Endodermal cell (in vitro differentiated cells): ENCODE data around the gene GATB. TPM values are rescaled to one million over a fixed set of nuclear protein-coding genes. Genes with fewer than 3 reads are reported as not detected.

Experiments
- DNase-seq: peaks from one replicate; pipeline ENCODE4 v3.0.0-alpha.2; 2017
- H3K27ac ChIP-seq: 2 replicates; pipeline ENCODE4 v1.5.1; 2013; ENCODE audit warnings: mild to moderate bottlenecking, low read depth, low read length, moderate library complexity
- H3K27me3 ChIP-seq: 2 replicates; pipeline ENCODE4 v1.6.1; 2013; ENCODE audit warnings: mild to moderate bottlenecking, low read length, moderate library complexity; ENCODE audit not compliant: insufficient read depth, control insufficient read depth, poor library complexity, severe bottlenecking
- H3K36me3 ChIP-seq: 2 replicates; pipeline ENCODE4 v1.7.0; 2013; ENCODE audit warnings: mild to moderate bottlenecking, low read length, moderate library complexity; ENCODE audit not compliant: control insufficient read depth, insufficient read depth
- H3K4me1 ChIP-seq: one replicate; pipeline ENCODE4 v1.7.0; 2013; ENCODE audit warnings: low read length; ENCODE audit not compliant: control insufficient read depth, insufficient read depth
- H3K4me3 ChIP-seq: 2 replicates; pipeline ENCODE4 v1.5.1; 2013; ENCODE audit warnings: mild to moderate bottlenecking, low read length, moderate library complexity
- H3K9ac ChIP-seq: 2 replicates; pipeline ENCODE4 v1.6.1; 2013; ENCODE audit warnings: mild to moderate bottlenecking, low read length, moderate library complexity; ENCODE audit not compliant: poor library complexity, severe bottlenecking; ENCODE audit errors: extremely low read depth
- H3K9me3 ChIP-seq: 2 replicates; pipeline ENCODE4 v1.6.1; 2013; ENCODE audit warnings: mild to moderate bottlenecking, low read length, moderate library complexity; ENCODE audit not compliant: control insufficient read depth
- H3K27ac Mint-ChIP-seq: 2 replicates; pipeline ENCODE4 v1.8.0; 2020; ENCODE audit warnings: mixed read lengths
- H3K27me3 Mint-ChIP-seq: 2 replicates; pipeline ENCODE4 v1.8.0; 2021; ENCODE audit warnings: mild to moderate bottlenecking, mixed read lengths; ENCODE audit not compliant: insufficient read depth
- H3K36me3 Mint-ChIP-seq: 2 replicates; pipeline ENCODE4 v1.8.0; 2020; ENCODE audit warnings: low read depth, mixed read lengths
- H3K4me1 Mint-ChIP-seq: 2 replicates; pipeline ENCODE4 v1.8.0; 2020; ENCODE audit warnings: mixed read lengths
- H3K4me3 Mint-ChIP-seq: 2 replicates; pipeline ENCODE4 v1.8.0; 2020; ENCODE audit warnings: mild to moderate bottlenecking, moderate library complexity, mixed read lengths
- H3K9me3 Mint-ChIP-seq: 2 replicates; pipeline ENCODE4 v1.8.0; 2020; ENCODE audit warnings: mild to moderate bottlenecking, mixed read lengths
- WGBS, 2 experiments: methylation state at CpG; one replicate each; pipeline versions ENCODE4 v1.1.5 to v1.1.7; 2013; ENCODE audit warnings: missing lambda C conversion rate in 2 of 2, mixed read lengths in 1 of 2; ENCODE audit not compliant: insufficient coverage in 1 of 2, insufficient read length in 1 of 2; 5-methylcytosine and 5-hydroxymethylcytosine counted together
- total RNA-seq, 2 donors: library from RNA; stranded (reverse); fragmentation: NEBNext Ultra II Directional in 1 of 2; extraction: Animal tissue kit (Norgen Biotek cat#: 25700) in 1 of 2; gene quantifications; 2 replicates in 1 of 2; 3 replicates in 1 of 2; pipeline ENCODE4 v1.2.1, GENCODE V29; 2021
- TF ChIP-seq, protein P1 (sequence below): fragments of 200-600 bp; sonication (generic); conservative IDR thresholded peaks from 2 replicates; pipeline ENCODE4 v1.5.0; 2021; ENCODE audit warnings: antibody characterized with exemption, mild to moderate bottlenecking

Gene GATB
- total RNA-seq, 2 donors from 2014 or later, result 18.3 to 20.5 TPM

DNA sequence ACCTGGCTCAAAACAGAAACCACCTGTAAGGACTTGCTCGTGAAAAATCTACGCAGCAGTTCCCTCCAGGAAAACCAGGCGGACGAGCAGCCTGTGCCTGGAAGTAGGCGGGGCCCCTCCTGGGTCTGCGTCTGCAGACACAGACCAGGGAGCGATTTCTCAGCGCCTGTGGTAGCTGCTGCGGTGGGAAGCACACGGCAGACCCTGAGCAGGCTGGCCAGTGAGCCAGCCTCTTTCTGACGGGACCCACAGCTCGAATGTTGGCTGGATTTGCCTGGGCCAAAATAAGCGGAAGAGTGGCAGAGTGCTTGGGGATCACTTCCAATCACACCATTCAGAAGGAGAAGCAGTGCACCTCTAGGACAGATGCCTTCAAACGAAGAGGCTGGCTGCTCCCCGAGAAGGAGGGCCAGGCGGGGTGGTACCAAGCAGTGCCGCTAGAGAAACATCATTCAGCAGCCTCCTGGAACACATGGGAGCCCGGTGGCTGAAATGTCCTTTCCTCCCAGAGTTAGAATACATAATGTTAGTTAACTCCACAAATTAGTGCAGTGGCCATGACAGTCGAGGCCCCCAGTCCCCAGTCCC lies 85.9 kb downstream of the GATB start:
- WGBS, 2 experiments, result 75 to 80% methylated on average over 14 to 19 of the region's 19 CpGs
- peaks cover 8% of the 10 kb centered on the region for H3K36me3 Mint-ChIP-seq
- H3K36me3 ChIP-seq, result no peaks in the 10 kb centered on the region
- H3K9ac ChIP-seq, result no peak overlapping the region
- H3K27me3 Mint-ChIP-seq, result no peaks in the 10 kb centered on the region
- DNase-seq, result peak; percentile 88
- peaks cover 22% of the 10 kb centered on the region for H3K4me1 Mint-ChIP-seq
- no peaks in the 10 kb centered on the region for H3K27me3 ChIP-seq
- H3K9me3 ChIP-seq, result no peaks in the 10 kb centered on the region
- TF ChIP-seq, protein P1, sequence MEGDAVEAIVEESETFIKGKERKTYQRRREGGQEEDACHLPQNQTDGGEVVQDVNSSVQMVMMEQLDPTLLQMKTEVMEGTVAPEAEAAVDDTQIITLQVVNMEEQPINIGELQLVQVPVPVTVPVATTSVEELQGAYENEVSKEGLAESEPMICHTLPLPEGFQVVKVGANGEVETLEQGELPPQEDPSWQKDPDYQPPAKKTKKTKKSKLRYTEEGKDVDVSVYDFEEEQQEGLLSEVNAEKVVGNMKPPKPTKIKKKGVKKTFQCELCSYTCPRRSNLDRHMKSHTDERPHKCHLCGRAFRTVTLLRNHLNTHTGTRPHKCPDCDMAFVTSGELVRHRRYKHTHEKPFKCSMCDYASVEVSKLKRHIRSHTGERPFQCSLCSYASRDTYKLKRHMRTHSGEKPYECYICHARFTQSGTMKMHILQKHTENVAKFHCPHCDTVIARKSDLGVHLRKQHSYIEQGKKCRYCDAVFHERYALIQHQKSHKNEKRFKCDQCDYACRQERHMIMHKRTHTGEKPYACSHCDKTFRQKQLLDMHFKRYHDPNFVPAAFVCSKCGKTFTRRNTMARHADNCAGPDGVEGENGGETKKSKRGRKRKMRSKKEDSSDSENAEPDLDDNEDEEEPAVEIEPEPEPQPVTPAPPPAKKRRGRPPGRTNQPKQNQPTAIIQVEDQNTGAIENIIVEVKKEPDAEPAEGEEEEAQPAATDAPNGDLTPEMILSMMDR, result peak; percentile 34
- H3K27ac Mint-ChIP-seq, result peak overlapping the region; percentile 67
- no peak overlapping the region for H3K27ac ChIP-seq
- H3K4me3 ChIP-seq, result no peak overlapping the region
- no peak overlapping the region for H3K4me3 Mint-ChIP-seq
- peaks cover 2% of the 10 kb centered on the region for H3K4me1 ChIP-seq
- H3K9me3 Mint-ChIP-seq, result no peaks in the 10 kb centered on the region

DNA sequence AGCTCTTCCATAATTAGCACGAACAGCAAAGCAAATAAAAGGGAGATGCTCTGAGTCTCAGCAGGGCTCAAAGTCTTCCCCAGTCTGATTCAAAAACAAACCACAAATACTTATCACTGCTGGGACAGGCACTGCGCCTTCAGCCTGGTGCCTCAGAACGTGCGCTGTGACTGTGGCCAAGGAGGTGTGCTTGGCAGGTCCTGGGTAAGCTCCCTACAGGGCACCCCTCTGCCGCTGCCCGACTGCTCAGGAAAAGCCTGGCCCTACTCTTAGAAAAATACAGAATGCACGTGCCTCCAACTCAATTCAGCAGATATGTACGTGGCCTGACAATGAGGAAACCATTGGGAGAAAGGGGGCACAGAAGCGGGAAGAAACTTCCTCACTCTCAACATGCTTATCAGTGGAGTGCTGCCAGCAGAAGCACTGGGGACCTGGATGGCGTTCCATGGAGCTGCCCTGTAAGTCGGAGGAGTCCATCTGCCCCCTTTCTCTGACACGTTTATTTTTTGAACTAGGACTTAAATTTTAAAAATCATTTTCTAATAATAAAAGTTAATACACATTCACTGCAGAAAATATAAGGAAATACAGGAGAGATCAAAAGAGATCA lies 86.8 kb downstream of the GATB start:
- peaks cover 22% of the 10 kb centered on the region for H3K4me1 Mint-ChIP-seq
- Histone ChIP-seq H3K9me3 (no peaks in the 10 kb centered on the region), H3K9ac (no peak overlapping the region), H3K4me1 (peaks cover 2% of the 10 kb centered on the region), H3K27me3 (no peaks in the 10 kb centered on the region), H3K27ac (no peak overlapping the region), H3K4me3 (no peak overlapping the region), H3K36me3 (no peaks in the 10 kb centered on the region)
- no peaks in the 10 kb centered on the region for H3K9me3 Mint-ChIP-seq
- H3K27ac Mint-ChIP-seq, result no peak overlapping the region
- H3K36me3 Mint-ChIP-seq, result peaks cover 5% of the 10 kb centered on the region
- H3K4me3 Mint-ChIP-seq, result no peak overlapping the region
- TF ChIP-seq, protein P1, result no peak
- H3K27me3 Mint-ChIP-seq, result no peaks in the 10 kb centered on the region
- WGBS, 2 experiments, result 90 to 92% methylated on average over 6 to 11 of the region's 12 CpGs
- peak; percentile 36 for DNase-seq

DNA sequence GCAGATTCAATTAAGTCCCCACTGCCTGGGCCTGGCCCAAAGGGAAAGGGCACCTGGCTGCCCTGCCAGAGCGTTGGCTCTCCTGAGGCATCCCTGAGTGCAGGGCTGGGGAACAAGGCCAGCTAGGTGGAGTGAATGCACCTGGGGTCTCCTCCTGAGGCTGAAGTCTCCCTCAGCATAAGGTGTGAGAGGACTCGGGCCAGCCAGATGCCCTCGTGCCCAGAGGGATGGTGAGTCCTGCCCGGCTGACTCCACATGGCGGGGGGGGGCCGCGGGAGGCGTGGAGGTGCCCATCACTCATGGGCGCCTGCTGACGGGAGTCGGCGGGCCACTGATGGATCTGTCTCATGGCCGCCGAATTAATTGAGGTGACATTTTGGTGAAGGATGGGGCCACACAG lies 87.8 kb downstream of the GATB start:
- peaks cover 5% of the 10 kb centered on the region for H3K36me3 Mint-ChIP-seq
- peak; percentile 17 for DNase-seq
- Histone ChIP-seq H3K27ac (no peak overlapping the region), H3K27me3 (no peaks in the 10 kb centered on the region), H3K9ac (no peak overlapping the region), H3K4me3 (no peak overlapping the region), H3K4me1 (peaks cover 2% of the 10 kb centered on the region), H3K36me3 (no peaks in the 10 kb centered on the region), H3K9me3 (no peaks in the 10 kb centered on the region)
- no peak overlapping the region for H3K4me3 Mint-ChIP-seq
- 85 to 95% methylated on average over 4 to 14 of the region's 14 CpGs for WGBS, 2 experiments
- H3K4me1 Mint-ChIP-seq, result peaks cover 22% of the 10 kb centered on the region
- no peaks in the 10 kb centered on the region for H3K27me3 Mint-ChIP-seq
- TF ChIP-seq, protein P1, result no peak
- H3K9me3 Mint-ChIP-seq, result no peaks in the 10 kb centered on the region
- no peak overlapping the region for H3K27ac Mint-ChIP-seq
